Measurements from ENCODE around the gene CNNM4.
"Not testable (repeated sequence)": the region's sequence is repeated elsewhere in the genome, so short reads cannot be mapped to it uniquely, and the experiment has no call there.

The CNNM4 gene

GRCh38 chr2:96792772-96793749 lies 32.4 kb downstream of the CNNM4 start:
- DNase-seq (ENCODE audit: low spot score), result no peak

DNA sequence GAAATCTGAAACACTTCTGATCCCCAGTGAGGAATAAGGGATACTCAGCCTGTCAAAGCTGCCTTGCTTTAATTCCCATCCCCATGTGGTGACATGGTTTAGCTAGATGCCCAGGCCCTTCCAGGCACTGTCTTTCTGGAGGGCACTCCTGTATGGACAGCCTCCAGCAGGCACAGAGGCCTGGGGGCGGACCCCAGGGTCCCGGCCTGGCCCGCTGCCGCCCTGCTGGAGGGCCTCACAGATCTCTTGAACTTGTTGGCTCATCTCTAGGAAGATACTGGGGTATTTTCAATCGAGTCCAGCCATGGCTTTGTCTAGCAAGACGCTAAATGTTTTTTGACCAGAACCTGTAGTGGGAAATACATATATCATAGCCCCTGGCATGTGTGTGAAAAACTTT lies 34.4 kb downstream of the CNNM4 start:
- DNase-seq (ENCODE audit: low spot score), result no peak

DNA sequence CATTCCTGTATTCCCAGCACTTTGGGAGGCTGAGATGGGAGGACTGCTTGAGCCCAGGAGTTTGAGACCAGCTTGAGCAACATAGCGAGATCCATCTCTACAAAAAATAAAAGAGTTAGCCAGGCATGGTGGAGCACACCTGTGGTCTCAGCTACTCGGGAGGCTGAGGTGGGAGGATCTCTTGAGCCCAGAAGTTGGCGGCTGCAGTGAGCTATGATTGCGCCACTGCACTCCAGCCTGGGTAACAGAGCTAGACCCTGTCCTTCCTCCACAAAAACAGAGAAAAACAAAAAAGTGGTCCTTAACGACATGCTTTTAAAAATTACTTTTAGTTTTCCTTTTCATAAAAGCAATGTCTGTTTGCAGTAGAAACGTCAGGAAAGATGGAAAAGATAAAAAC lies 35.8 kb downstream of the CNNM4 start:
- not testable (repeated sequence) for DNase-seq (ENCODE audit: low spot score)

- no peak for DNase-seq (ENCODE audit: low spot score)
These were observed 36.4 kb downstream of the CNNM4 start for GRCh38 chr2:96797066-96797625.

- DNase-seq (ENCODE audit: low spot score), result no peak
These were observed 38.3 kb downstream of the CNNM4 start for GRCh38 chr2:96798733-96799622.

GRCh38 chr2:96799623-96799935 lies 38.9 kb downstream of the CNNM4 start:
- DNase-seq (ENCODE audit: low spot score), result no peak

GRCh38 chr2:96800061-96801004 lies 39.6 kb downstream of the CNNM4 start:
- DNase-seq (ENCODE audit: low spot score), result no peak

GRCh38 chr2:96801005-96801785 lies 40.5 kb downstream of the CNNM4 start:
- peak; percentile 54 for DNase-seq (ENCODE audit: low spot score)

- no peak for DNase-seq (ENCODE audit: low spot score)
These were observed 41.3 kb downstream of the CNNM4 start for GRCh38 chr2:96801786-96802595.

DNA sequence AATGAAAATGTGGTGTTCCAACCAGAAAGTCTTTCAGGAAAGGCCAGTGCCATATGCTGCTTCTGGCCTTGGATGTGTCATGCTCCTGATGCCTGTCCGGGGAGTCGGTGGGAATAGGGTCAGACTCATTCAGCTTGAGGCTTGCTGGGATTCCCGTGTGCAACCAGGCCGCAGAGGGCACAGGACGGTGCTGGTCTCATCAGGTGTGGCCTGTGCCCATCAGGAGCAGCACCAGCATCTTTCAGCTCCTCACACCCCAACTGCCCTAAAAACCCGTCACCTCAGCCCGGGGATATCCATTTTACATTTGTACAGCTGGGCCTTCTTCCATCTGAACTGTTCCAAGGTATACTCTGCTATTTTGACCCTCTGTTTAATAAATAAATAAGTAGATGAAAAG lies 42.0 kb downstream of the CNNM4 start:
- no peak for DNase-seq (ENCODE audit: low spot score)

GRCh38 chr2:96804986-96805385 lies 44.3 kb downstream of the CNNM4 start:
- no peak for DNase-seq (ENCODE audit: low spot score)

DNA sequence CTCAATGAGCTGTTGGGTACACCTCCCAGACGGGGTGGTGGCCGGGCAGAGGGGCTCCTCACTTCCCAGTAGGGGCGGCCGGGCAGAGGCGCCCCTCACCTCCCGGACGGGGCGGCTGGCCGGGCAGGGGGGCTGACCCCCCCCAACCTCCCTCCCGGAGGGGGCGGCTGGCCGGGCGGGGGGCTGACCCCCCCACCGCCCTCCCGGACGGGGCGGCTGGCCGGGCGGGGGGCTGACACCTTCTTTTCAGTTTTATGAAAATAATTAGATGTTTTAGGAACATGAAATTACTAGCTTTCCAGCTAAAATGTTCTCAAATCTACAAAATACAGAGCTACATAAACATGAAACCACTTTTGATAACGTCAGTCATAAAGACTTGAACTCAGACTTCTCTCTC lies 45.2 kb downstream of the CNNM4 start:
- DNase-seq (ENCODE audit: low spot score), result not testable (repeated sequence)

DNA sequence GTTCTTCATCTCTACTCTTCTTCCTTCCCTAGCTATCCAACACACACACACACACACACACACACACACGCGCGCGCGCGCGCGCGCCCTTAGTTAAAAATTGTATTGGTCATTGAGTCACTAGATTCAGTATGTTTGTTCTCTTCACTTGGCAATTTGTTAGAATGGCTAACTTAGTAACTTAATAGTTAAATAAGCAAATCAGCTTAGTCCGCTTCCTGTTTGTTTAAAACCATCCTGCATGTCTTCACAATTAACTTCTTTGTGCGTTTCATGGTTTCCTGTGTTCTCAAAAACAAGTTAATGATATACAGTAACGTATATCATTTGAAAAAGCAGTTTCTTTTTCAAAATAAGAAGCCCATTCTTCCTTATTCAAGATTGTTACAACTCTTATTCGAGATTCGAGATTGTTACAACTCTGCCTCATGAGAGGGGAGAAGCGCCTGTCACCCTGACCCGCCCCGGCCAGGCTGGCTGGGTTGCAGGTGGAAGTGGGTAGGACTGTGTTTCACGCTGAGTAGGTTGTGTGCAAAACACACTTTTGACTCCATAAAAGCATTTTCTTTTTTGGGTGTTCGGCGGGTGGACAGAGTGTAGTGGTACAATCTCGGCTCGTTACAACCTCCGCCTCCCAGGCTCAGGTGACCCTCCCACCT lies 45.9 kb downstream of the CNNM4 start:
- DNase-seq (ENCODE audit: low spot score), result no peak

- DNase-seq (ENCODE audit: low spot score), result no peak
These were observed 46.4 kb downstream of the CNNM4 start for GRCh38 chr2:96807127-96807471.

GRCh38 chr2:96808176-96808837 lies 47.6 kb downstream of the CNNM4 start:
- DNase-seq (ENCODE audit: low spot score), result no peak

GRCh38 chr2:96809216-96809882 lies 48.6 kb downstream of the CNNM4 start:
- DNase-seq (ENCODE audit: low spot score), result no peak

DNA sequence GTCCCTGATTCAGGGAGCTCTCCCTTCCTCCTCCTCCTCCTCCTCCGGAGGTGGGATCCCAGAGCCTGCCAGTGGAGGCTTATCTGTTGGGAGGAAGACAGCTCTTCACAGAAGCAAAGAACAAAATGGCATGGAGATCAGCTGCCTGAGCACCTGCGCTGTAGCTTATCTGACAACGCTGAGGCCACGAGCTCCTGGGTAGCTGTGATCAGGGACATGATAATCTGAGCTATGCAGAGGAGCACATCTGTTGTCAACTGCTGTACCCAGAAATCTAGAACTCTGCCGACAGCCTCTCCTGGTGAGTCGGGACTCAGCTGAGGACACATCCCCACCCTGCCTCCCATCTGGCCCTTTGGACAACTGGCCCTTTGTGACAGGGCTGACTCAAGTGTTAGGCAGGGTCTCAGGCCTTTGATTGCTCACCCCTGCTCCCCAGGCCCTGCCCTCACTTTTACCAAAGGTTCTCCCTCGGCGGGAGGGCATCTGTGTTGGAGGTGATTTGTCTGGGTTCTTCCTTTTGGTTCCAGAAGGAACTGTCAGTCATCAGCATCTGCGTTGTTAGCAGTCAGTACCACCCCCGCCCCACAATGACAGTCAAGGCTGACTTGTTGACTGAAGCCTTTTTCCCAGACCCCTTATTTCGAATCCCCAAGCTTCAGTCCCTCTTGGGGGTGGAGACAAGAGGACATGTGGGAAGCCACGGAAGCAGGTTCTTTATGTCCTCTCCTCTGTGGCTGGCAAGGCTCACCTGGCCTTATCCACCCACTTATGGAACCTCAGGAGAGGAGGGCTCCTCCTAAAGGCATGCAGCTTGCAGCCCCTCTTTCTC lies 49.5 kb downstream of the CNNM4 start:
- DNase-seq (ENCODE audit: low spot score), result no peak

All from SW480 (cell line).